SK-N-SH treated with all-trans-retinoic acid at 6 μM for 48 hours (cell line): ENCODE measurements around the gene AHSG.

ENCODE experiments used
- ARNTL ChIP-seq: fragments of 450-650 bp; formaldehyde crosslinking; IDR thresholded peaks from 2 replicates; pipeline ENCODE4 v1.5.0; 2020; ENCODE audit warnings: low read depth, mild to moderate bottlenecking, moderate library complexity, borderline replicate concordance
- BACH2 ChIP-seq: fragments of 250-450 bp; sonication (Bioruptor Pico); IDR thresholded peaks from 2 replicates; pipeline ENCODE4 v1.9.0; 2021; ENCODE audit warnings: mild to moderate bottlenecking, borderline replicate concordance
- GLIS3 ChIP-seq: fragments of 250-450 bp; sonication (Bioruptor Pico); IDR thresholded peaks from 2 replicates; pipeline ENCODE4 v1.5.0; 2020; ENCODE audit warnings: mild to moderate bottlenecking, moderate library complexity
- RARB ChIP-seq: fragments of 250-450 bp; sonication (Bioruptor Pico); IDR thresholded peaks from 2 replicates; pipeline ENCODE4 v1.8.0; 2021; ENCODE audit warnings: mild to moderate bottlenecking, moderate library complexity
- ZC3H10 ChIP-seq: fragments of 250-450 bp; sonication (Bioruptor Pico); IDR thresholded peaks from 2 replicates; pipeline ENCODE4 v1.5.1; 2021; ENCODE audit warnings: mild to moderate bottlenecking, moderate library complexity
- ZFP3 ChIP-seq: fragments of 250-450 bp; sonication (Bioruptor Pico); IDR thresholded peaks from 2 replicates; pipeline ENCODE4 v1.5.0; 2020; ENCODE audit warnings: mild to moderate bottlenecking, moderate library complexity
- ZNF565 ChIP-seq: fragments of 450-650 bp; formaldehyde crosslinking; conservative IDR thresholded peaks from 2 replicates; pipeline ENCODE4 v1.5.0; 2020; ENCODE audit warnings: low read depth, mild to moderate bottlenecking, moderate library complexity
- ZNF8 ChIP-seq: fragments of 450-650 bp; formaldehyde crosslinking; IDR thresholded peaks from 2 replicates; pipeline ENCODE4 v1.5.0; 2020; ENCODE audit warnings: mild to moderate bottlenecking, moderate library complexity
- TF ChIP-seq, protein P1 (sequence below): fragments of 250-450 bp; sonication (Bioruptor Pico); IDR thresholded peaks from 2 replicates; pipeline ENCODE4 v1.8.0; 2020; ENCODE audit warnings: mild to moderate bottlenecking, moderate library complexity, borderline replicate concordance
- TF ChIP-seq, protein P2 (sequence below): fragments of 250-450 bp; sonication (Bioruptor Pico); IDR thresholded peaks from 2 replicates; pipeline ENCODE4 v1.5.1; 2021; ENCODE audit warnings: mild to moderate bottlenecking, moderate library complexity

DNA sequence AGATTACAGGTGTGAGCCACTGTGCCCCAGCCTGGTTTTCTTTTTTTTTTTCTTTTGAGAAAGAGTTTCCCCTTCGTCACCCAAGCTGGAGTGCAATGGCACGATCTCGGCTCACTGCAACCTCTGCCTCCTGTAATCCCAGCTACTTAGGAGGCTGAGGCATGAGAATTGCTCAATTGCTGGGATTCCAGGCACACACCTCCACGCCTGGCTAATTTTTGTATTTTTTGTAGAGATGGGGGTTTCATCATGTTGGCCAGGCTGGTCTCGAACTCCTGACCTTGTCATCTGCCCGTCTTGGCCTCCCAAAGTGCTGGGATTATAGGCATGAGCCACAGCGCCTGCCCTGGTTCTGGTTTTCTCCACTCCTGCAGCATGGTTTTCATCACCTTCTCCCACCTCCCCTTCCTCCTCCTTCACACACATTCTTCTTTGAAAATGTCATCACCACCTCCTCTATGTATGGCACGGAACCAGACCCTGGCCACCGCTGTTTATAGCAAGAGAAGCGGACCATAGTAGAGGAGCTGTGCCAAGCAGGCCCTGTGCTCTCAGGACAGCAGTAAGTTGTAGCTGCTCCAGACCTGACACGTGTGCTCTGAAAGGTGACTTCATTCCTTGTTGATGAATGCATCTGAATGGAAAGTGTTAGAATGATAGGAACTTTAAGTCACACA is 14.6 kb upstream of the AHSG start:
- TF ChIP-seq, protein P1, sequence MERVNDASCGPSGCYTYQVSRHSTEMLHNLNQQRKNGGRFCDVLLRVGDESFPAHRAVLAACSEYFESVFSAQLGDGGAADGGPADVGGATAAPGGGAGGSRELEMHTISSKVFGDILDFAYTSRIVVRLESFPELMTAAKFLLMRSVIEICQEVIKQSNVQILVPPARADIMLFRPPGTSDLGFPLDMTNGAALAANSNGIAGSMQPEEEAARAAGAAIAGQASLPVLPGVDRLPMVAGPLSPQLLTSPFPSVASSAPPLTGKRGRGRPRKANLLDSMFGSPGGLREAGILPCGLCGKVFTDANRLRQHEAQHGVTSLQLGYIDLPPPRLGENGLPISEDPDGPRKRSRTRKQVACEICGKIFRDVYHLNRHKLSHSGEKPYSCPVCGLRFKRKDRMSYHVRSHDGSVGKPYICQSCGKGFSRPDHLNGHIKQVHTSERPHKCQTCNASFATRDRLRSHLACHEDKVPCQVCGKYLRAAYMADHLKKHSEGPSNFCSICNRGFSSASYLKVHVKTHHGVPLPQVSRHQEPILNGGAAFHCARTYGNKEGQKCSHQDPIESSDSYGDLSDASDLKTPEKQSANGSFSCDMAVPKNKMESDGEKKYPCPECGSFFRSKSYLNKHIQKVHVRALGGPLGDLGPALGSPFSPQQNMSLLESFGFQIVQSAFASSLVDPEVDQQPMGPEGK (CRISPR knock-in tag): no peak
- TF ChIP-seq ZNF565 (CRISPR knock-in tag) (no peak), ZC3H10 (no peak), ZNF8 (no peak), ZFP3 (CRISPR knock-in tag) (no peak), BACH2 (CRISPR knock-in tag) (no peak), RARB (CRISPR knock-in tag) (no peak), GLIS3 (CRISPR knock-in tag) (no peak), ARNTL (CRISPR knock-in tag) (no peak)
- TF ChIP-seq, protein P2, sequence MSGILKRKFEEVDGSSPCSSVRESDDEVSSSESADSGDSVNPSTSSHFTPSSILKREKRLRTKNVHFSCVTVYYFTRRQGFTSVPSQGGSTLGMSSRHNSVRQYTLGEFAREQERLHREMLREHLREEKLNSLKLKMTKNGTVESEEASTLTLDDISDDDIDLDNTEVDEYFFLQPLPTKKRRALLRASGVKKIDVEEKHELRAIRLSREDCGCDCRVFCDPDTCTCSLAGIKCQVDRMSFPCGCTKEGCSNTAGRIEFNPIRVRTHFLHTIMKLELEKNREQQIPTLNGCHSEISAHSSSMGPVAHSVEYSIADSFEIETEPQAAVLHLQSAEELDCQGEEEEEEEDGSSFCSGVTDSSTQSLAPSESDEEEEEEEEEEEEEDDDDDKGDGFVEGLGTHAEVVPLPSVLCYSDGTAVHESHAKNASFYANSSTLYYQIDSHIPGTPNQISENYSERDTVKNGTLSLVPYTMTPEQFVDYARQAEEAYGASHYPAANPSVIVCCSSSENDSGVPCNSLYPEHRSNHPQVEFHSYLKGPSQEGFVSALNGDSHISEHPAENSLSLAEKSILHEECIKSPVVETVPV (CRISPR knock-in tag): no peak
